HG03097 (cell line): ENCODE results near the gene TMPRSS4.

ENCODE experiments used
- ATAC-seq: cut with Tn5 transposase; IDR thresholded peaks from one replicate; pipeline ENCODE4 v1.9.1; 2021; ENCODE audit not compliant: unreplicated experiment, low FRiP score

TMPRSS4 gene

GRCh38 chr11:118074785-118075184, 2.1 kb upstream of the TMPRSS4 start:
- no peak for ATAC-seq

GRCh38 chr11:118078911-118079411, 2.1 kb downstream of the TMPRSS4 start:
- no peak for ATAC-seq

- ATAC-seq: no peak
Observed at GRCh38 chr11:118079491-118079890, 2.6 kb downstream of the TMPRSS4 start.

GRCh38 chr11:118080296-118080695, 3.4 kb downstream of the TMPRSS4 start:
- no peak for ATAC-seq

- no peak for ATAC-seq
Observed at GRCh38 chr11:118081241-118081958, 4.5 kb downstream of the TMPRSS4 start.

- ATAC-seq: no peak
Observed at GRCh38 chr11:118082880-118083552, 6.1 kb downstream of the TMPRSS4 start.

GRCh38 chr11:118084247-118084646, 7.4 kb downstream of the TMPRSS4 start:
- no peak for ATAC-seq

GRCh38 chr11:118084656-118085055, 7.8 kb downstream of the TMPRSS4 start:
- ATAC-seq: no peak

- ATAC-seq: no peak
Observed at GRCh38 chr11:118086913-118087768, 10.3 kb downstream of the TMPRSS4 start, which contains the start of gene SMIM35. Gene SMIM35 (minus strand): TSS chr11:118086963. CDS start chr11:118086757, 206 bp downstream.

GRCh38 chr11:118087931-118088330, 11.1 kb downstream of the TMPRSS4 start:
- ATAC-seq: no peak

GRCh38 chr11:118088531-118088930, 11.7 kb downstream of the TMPRSS4 start:
- no peak for ATAC-seq

- no peak for ATAC-seq
Observed at GRCh38 chr11:118090545-118091162, 13.8 kb downstream of the TMPRSS4 start.

GRCh38 chr11:118091690-118092089, 14.8 kb downstream of the TMPRSS4 start:
- no peak for ATAC-seq

GRCh38 chr11:118092907-118093571, 16.2 kb downstream of the TMPRSS4 start:
- no peak for ATAC-seq

GRCh38 chr11:118095493-118095892, 18.6 kb downstream of the TMPRSS4 start:
- ATAC-seq: no peak

- ATAC-seq: no peak
Observed at GRCh38 chr11:118095967-118096367, 19.1 kb downstream of the TMPRSS4 start.

- ATAC-seq: no peak
Observed at GRCh38 chr11:118098996-118099837, 22.3 kb downstream of the TMPRSS4 start.

GRCh38 chr11:118099838-118100556, 23.1 kb downstream of the TMPRSS4 start:
- no peak for ATAC-seq
